GM18861 (cell line): Measurements from ENCODE around the gene FILIP1L.

Source experiments
- ATAC-seq: cut with Tn5 transposase; IDR thresholded peaks from one replicate; pipeline ENCODE4 v1.9.1; 2021; ENCODE audit not compliant: unreplicated experiment

FILIP1L gene

DNA sequence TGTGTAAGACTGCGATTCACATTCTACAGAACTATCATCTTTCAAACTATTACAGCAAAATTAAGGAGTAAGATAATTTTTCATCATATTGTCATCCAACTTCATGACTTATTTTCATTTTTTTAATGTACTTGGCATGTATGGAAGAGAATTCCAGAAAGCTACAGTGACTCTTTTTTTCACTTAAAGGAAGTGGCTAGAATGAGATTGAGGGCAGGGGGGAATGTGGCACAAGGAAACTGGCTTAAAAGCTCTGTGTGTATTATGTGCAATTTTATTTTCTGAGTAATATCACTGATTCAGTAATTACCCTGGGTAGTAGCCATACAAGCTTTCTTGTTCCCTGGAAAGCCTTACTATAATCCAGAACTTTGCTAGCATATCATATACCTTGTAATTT lies 94.6 kb downstream of the FILIP1L start:
- ATAC-seq: no peak

DNA sequence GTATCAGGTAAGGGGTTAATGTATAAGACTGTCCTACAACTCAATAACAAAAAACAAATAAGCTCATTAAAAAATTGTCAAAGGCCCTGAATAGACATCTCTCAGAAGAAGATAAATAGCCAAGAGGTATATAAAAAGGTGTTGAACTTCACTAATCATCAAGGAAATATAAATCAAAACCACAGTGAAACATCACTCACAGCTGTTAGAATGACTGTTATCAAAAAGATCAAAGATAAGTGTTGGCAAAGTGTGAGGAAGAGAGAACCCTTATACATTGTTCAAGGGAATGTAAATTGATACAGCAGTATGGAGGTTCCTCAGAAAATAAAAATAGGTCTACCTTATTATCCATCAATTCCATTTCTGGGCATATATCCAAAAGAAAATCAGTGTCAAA lies 95.5 kb downstream of the FILIP1L start:
- no peak for ATAC-seq

DNA sequence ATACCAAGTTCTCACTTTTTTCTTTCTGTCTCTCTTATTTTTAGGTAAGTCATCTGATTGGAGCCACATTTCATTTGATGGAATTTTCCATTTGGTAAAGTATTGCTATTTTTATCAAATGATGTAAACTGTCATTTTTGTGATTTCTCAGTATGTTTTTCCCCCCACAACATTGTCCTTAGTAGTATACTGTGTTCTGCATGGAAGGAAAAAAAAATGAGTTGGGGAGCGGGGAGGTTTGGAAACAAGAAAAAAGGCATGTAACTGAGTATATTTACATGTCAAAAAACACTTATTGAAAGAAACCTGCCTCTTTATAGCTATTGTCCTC lies 104.2 kb downstream of the FILIP1L start:
- no peak for ATAC-seq

DNA sequence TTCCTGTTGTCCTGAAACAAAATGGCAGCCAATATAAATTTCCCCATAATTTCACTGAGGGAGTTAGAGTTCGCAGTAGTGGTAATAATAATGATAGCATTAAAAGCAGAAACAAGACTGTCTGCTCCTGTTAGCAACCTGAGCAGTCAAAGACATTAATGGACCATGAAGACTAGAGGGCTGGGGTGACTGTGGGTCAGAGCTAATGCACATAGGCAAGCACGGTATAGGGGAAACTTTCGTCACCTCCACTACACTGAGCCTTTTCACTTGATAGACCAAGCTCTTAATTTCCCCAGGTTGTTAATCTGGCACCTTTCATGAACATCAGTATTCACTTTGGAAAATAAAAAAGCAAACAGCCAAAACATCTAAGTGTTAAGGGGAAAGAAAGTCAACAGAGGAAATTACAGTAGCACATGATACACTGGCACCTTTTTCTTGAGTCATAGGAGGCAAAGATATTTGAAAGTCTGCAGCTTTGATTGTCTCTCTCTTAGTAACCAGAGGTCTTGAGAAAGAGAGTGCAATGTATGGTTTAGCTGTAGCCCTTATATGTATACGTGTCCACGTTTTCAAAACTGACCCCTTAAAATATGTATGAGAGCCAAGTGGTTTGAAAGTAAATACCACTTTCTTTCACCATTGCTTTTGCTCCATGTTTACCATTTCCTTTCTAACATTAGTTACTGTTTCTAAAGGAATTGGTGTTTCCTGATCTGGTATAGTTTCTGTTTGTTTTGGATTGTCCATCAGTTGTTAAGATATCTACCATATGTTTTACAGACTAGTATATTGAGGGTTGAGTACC lies 104.8 kb downstream of the FILIP1L start:
- ATAC-seq: no peak

DNA sequence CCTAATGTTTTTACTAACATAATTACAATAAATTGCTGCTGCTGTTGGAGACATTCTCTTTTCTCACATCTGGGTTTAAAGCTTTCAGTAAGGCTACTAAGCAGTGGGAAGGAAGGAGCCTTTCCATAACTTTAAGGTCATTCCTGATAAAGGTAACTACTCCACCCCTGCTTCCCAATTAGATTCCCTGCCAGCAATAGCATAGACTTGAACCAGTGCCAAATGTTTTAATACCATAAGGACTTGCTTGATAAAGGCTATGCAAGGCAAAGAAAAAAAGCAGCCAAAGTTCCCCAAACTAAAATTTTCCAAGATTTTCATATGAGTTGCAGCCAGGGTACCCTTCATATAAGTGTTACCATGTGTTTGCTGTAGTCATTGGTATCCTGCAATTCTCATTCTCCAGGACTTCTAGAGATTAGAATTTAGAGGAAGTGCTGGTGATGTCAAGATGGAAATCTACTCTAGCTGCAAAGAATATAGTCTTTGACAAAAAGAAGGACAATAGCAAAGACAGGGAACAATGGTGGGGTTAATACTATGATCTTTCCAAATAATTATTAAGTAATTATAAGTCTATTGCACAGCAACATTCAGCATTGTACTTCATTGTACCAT lies 106.1 kb downstream of the FILIP1L start:
- ATAC-seq: no peak

DNA sequence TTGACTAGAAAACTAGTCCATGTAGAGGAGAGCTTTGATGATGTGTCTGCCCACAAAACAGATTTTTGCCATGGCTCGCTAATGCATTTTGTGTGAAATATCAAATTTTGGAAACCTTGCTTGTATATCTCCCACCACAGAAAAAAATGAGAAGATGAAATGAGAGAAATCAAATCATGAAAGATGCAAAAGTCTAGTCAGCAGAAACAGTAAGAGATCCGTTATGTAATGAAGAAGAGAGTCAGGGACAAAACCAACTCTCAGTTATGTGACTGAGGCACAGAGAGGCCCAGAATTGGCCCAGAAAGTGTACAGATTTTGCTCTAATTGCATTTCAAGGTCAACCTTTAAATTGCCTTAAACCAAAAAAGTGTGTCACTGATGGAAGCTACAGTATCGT lies 107.0 kb downstream of the FILIP1L start:
- ATAC-seq: no peak

DNA sequence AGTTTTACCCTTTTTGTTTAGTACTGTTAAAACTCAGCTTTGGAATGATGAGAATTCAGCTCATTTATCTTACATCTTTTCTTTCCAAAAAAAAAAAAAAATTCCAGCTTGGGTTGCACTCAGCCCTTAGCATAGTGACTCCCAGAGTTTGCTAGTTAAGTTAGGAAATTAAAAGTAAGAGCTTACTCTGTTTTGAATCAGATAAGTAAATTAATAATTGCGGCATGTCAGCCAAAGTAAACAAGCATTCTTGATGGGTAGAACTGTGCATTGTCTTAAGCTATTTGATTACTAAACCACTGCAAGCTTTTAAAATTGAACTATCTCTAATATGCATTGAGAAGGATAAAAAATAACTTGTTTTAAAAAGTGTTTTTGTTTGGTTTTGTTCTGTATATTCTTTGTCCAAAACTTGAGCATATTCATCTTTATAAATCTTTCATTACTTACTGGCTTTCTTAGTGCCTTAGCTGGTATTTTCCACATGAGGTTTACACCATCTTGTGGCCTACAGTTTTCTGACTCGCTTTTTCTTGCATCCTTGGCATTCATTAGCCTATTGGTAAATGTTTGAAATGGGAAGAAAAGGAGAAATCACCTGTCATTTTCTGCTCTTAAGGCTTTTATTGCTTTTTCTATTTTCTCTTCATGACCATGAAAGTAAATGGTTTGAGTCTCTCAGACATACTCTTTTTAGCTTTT lies 107.6 kb downstream of the FILIP1L start:
- no peak for ATAC-seq

DNA sequence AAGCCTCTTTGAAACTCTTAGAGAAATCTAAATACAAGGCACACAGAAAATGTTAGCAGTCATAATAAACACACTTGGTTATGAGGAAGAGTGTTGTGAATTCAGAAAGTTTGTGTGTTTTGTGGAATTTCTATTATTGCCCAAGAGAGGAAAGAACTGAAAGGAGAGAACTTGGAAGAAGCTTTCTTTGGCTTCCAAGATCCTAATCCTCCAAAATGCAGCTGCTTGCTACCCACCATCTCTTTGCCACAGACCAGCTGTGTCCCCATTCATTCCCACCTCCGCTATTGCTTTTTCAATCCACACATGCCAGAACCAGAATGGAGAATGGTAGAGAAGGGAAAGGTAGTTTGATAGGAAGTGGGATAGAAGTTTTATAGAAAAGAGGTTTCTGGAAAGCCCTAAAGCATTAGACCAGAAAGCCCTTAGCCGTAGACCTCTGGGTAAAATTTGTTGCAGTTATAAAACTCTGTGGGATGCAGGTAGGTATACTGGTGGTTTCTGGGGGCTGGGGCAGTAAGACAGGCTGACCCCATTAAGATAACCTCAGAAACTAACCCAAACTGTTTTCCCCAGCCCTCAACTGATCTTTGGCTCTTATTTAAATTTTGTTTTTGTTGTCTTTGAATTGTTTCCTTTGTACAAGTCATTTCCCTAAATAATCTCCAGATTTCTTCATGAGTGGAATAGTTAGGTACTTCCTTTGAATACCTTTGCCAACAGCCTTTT lies 108.5 kb downstream of the FILIP1L start:
- ATAC-seq: no peak

DNA sequence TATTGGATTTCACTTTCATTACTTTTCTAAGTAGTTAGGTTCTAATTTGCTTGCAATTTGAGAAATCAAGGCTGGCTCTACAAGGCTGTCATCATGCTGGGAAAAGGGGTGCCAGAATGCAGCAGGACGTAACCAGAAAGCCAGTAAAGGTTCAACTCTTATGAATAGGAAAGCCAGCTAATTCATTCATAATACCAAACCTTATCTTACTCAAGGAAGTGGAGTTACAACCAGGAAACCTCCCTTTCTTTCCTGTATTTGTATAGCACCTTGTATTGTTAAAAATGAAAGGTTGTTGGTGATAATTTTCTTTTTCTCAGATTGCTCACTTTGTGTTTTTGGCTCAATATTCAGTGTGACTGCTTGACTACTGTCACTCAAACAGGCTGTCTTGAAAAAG lies 109.4 kb downstream of the FILIP1L start:
- no peak for ATAC-seq

DNA sequence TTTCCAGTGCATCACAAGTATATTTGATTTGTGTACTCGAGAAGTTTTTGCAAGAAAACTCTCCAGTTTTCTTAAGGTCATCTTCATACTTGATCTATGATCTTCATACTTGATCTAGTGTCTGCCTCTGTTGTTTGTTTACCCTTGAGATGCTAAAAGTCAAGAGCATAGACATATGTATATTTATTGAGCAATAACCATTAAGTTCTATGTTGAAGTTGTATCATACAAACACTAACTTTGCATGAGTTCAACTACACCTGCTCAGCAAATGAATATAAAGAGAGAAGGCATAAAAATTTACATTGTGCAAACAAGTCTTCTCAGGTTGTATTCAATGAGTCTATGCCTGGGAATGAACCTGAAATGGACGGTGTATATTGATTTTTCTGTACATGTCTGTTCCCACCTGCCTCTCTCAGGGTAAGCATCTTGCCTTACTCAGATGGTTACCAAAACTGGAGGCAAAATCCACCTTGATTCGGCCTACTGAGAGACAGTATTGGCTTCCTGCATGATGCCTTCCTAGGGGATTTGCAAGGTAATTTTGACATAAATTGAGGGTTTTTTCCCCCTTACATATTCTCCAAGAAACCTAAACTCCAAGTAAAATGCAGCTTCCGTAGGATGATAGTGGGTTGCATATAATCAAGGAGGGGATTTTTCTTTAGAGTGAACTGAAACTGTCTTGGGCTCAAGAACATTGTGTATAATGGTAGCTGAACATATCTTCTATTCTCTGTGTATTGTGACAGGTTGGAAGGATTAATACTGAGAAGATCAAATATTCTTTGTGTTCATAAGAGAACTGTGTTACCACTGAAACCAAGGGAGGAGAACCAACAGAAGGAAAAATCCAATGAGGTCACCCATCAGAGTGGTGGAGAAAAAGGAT lies 110.4 kb downstream of the FILIP1L start:
- no peak for ATAC-seq

DNA sequence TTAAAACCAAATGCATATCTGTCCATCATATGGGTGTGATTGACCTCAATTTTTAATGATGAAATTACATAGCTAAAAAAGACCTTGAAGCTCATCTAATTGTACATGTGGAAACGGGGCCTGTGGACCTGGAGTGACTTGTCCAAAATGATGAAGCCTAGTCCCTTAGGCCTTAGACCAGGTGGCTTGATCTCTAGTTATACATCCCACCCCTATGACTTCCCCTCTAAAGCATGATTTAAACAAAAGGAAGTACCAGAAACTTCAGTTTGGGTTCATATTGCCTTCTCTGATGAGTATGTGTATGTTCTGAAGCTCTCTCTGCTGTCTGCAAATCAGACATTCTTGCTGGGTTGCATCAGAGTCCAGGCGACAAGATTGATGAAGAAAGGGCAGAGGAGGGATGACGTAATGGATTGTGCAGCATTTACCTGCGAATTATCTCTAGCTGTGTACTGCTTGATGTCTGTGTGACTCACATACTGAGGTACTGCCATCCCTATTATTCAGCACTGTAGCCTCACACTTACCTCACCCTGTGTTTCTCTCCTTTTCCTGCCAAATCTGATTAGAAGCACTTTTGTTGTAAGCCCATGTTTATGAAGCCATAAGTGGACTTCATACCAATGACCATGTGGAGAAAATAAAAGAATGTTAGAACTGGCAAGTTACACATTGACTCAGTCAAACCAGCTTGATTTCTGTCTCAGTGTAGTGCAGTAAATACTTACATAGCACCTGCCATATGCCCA lies 111.5 kb downstream of the FILIP1L start:
- ATAC-seq: no peak

DNA sequence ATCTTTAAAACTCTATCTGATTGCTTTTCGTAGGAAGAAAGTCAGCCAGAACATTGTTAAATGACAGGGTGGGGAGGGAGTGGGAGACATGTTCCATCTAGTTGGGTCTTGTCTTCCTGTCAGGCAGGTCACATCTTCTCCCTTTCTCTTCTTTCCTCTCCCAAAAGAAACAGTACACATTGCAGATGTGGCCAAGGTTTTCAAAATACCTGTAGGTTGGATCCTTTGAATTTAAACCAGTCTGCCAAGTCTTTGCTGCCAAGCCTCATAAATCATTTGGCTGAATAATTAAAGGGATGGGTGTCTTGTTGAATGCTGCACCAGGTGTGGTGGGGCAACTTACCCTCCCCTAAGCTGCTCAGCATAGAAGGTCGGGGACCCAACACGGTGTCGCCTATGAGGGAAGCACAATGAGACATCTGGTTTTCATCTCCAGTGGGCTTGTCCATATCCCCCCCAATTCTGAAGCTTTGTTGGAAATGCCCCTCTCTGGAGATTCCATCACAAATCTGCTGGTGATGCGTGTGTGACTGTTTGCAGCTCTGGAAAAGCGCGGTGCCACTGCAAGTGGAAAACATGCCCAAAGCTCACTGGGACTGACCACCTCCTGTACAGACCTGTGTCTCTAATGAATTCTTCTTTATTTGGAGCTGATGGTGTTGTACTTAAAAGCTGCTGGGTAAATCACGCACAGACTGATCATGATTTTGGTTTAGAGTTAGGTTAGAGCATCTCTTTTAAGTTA lies 112.6 kb downstream of the FILIP1L start:
- no peak for ATAC-seq

DNA sequence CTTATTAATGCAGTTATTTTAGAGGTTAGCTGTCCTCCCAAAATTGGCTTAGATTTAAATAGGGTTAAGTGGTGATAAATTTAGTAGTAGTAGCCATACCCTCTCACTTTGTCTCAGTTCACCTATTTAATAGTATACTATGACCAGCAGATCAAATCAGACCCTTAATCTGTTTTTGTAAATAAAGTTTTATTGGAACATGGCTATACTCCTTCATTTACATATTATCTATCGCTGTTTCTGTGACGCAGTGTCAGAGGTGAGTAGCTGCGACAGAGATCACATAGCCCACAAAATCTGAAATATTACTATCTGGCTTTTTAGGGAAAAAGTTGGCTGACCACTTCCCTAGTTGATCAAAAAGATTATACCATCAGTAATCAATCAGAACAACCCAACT lies 113.2 kb downstream of the FILIP1L start:
- ATAC-seq: no peak

DNA sequence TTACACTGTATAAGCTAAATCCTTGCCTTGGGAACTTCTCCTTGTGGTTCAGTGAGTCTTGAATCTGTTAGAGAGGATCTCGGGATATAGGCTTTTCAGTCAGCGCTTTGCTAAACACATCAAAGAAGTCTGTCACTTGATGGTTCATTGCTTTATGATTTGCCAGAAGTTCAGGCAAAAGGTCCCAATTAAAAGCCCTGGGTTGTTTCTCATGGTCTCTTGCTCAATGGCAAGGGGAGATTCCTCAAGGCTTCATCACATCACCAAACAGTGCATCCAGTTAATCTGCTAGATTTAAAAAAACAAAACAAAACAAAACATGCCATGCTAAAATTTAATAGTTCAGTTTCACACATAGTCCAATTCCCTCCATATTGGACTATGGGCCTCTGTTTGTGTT lies 114.8 kb downstream of the FILIP1L start:
- no peak for ATAC-seq

DNA sequence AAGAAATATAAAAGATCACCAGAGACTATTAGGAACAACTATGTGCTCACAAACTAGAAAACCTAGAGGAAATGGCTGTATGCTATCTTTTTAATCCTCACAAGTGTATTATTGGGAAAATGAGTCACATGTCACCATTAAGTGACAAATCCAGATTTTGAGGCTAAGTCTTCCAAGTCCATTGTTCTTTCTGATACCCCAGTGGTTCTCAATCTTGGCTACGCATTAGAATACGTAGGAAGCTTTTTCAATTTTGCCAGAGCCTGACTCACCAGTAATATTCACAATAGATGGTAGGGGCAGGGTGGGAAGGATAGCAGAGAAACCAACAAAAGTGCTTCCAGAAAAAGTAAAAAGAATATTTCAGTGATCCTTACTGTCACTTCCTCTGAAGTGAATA lies 117.0 kb downstream of the FILIP1L start:
- ATAC-seq: no peak

DNA sequence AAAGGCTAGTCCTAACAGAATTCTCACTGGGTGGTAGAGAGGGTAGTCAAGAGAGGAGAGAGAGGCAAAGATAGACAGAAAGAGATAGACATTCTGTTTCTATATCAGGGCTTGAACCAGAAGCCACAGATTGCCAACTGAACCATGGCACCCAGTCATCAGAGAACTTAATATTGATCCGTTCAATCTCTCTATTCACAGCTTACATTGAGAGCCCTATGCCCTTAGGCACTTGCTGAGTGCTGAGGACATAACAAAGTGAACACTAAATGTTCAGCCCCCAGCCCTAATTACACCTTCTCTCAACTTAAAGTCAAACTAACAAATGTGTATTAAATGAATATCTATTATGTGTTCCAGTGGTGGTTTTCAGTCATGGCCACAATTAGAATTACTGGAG lies 124.1 kb downstream of the FILIP1L start:
- ATAC-seq: no peak

DNA sequence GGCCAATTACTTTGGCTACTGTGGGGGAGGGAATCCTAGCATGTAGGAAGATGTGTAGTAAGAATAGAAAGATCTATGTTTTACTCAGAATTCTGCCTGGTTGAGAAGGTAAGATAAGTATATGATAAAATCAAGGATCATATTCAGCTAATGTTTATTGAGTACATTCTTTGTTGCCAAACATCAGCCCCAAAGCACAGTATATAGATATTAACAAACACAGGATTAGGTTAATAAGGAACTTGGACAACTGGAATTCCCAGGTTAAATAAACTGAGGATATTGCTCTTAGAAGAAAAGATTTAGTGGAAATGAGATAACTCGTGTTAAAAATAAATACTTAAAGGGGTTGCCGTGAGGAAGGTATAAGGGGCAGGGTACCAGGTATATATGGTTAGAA lies 129.6 kb downstream of the FILIP1L start:
- ATAC-seq: no peak

DNA sequence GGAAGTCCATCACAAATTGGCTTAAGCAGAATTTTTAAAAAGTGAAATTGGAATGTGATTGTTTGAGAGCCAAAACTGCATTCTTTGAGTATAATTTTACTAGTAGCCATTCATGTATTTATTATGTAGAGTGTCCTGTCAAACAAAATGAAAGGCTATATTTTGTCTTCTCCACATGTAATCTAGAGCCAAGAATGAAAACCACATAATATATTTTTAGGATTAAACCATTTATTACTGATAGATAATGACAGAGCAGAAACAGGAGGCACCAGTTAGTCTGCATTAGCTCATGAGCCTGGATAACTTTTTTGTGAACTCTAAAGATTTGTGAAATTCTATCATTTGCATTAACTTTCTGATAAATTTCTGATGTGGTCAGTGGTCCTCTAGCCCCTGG lies 130.2 kb downstream of the FILIP1L start:
- no peak for ATAC-seq

DNA sequence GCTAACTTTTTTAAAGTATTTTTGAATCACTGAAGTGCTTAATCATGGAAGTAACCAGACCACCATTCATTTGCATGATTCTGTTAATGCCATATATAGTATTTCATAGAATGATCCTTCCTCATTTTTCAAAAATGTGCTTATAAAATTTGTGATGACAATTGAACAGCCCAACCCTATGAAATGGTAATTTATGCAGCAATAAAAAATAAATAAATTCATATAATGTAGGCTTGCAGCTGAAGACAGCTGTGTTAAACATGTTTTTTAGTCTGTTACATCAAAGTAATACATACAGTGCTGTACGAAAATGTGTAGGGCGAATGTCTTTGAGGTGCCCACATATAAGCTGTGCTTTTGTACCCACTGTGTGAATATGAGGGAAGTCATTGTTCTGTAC lies 131.7 kb downstream of the FILIP1L start:
- ATAC-seq: no peak
